Mononuclear cell (primary cell): ENCODE data around the gene PRDM16. TPM values are rescaled to one million over a fixed set of nuclear protein-coding genes. Genes with fewer than 3 reads are reported as not detected.

Experiments used
- H3K27me3 ChIP-seq: 2 replicates; pipeline ENCODE4 v1.6.0; 2011; ENCODE audit warnings: low read length, control low read depth; ENCODE audit not compliant: insufficient read depth
- H3K4me1 ChIP-seq: 2 replicates; pipeline ENCODE4 v1.5.1; 2011; ENCODE audit warnings: mild to moderate bottlenecking, low read length, control low read depth; ENCODE audit not compliant: insufficient read depth
- H3K4me3 ChIP-seq: 2 replicates; pipeline ENCODE4 v1.5.1; 2011; ENCODE audit warnings: mild to moderate bottlenecking, low read length, moderate library complexity
- H3K9me3 ChIP-seq: 2 replicates; pipeline ENCODE4 v1.5.1; 2011; ENCODE audit warnings: low read depth, mild to moderate bottlenecking, control low read depth, low read length
- total RNA-seq: library from RNA; depleted of rRNA; stranded (reverse); fragments of >200 nt; gene quantifications from one replicate; pipeline ENCODE4 v1.2.3, GENCODE V29; 2012

The PRDM16 gene
- total RNA-seq, 1 donor: not detected

DNA sequence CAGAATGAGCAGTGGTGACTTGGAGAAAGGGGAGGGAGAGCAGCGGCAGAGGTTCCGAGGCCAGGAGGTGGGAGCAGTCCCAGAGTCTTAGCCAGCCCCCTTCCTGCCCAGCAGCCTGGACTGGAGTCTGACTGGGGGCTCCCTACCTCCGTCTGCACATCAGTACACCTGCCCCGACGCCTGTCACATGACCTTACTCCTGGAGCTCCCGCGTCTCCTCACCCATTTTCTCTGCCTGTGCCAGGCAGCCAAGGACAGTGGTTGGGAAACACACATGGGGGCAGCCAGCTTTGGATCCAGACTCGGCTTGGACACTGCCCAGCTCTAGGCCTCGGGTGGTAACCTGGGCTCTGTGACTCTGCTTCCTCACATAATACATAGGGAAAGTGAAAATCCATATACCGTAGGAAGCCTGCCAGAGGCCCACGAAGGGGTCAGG is 30.9 kb upstream of the PRDM16 start:
- Histone ChIP-seq H3K9me3 (no peaks in the 10 kb centered on the region), H3K27me3 (no peaks in the 10 kb centered on the region), H3K4me1 (peaks cover 3% of the 10 kb centered on the region), H3K4me3 (no peak overlapping the region)

- peaks cover under 1% of the 10 kb centered on the region for H3K4me1 ChIP-seq
- H3K4me3 ChIP-seq: no peak overlapping the region
- no peaks in the 10 kb centered on the region for H3K27me3 ChIP-seq
- H3K9me3 ChIP-seq: no peaks in the 10 kb centered on the region
These were observed 30.3 kb upstream of the PRDM16 start for GRCh38 chr1:3038571-3039181.

DNA sequence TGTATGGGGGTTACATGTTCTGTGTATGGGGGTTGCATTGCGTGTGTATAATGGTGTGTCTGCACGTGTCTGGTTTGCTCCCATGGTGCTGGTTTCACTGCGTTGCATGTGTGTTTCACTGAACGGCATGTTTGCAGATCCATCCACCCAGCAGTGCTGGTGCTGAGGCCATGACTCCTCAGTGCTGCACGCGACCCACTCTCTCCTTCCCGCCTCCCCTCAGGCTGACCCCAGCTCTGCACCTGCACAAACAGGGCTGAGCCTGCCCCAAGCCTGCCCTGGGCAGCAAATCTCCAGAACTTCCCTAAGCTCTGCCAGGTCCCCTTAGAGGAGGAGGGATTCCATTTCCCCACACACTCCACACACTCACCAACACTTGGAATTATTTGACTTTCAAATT is 29.0 kb upstream of the PRDM16 start:
- no peaks in the 10 kb centered on the region for H3K27me3 ChIP-seq
- no peak overlapping the region for H3K4me3 ChIP-seq
- no peaks in the 10 kb centered on the region for H3K4me1 ChIP-seq
- no peaks in the 10 kb centered on the region for H3K9me3 ChIP-seq

DNA sequence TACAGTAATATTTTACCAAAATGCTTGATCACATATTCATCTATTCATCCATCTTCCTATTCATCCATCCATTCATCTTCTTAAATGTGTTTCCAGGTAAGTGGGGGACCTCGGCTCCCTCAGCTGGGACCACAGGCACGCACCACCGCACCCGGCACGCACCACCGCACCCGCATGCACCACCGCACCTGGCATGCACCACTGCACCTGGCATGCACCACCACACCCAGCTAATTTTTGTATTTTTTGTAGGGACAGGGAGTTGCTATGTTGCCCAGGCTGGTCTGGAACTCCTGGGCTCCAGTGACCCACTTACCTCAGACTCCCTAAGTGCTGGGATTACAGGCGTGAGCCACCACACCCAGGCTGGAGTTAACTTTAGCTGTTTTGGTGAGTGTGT is 26.5 kb upstream of the PRDM16 start:
- Histone ChIP-seq H3K27me3 (no peaks in the 10 kb centered on the region), H3K9me3 (no peaks in the 10 kb centered on the region), H3K4me1 (no peaks in the 10 kb centered on the region), H3K4me3 (no peak overlapping the region)

- no peaks in the 10 kb centered on the region for H3K9me3 ChIP-seq
- no peaks in the 10 kb centered on the region for H3K4me1 ChIP-seq
- no peak overlapping the region for H3K4me3 ChIP-seq
- H3K27me3 ChIP-seq: no peaks in the 10 kb centered on the region
These were observed 19.8 kb upstream of the PRDM16 start for GRCh38 chr1:3049164-3049563.

GRCh38 chr1:3049905-3050304 is 19.1 kb upstream of the PRDM16 start:
- no peaks in the 10 kb centered on the region for H3K27me3 ChIP-seq
- no peak overlapping the region for H3K4me3 ChIP-seq
- H3K4me1 ChIP-seq: no peaks in the 10 kb centered on the region
- no peaks in the 10 kb centered on the region for H3K9me3 ChIP-seq

GRCh38 chr1:3050603-3051002 is 18.4 kb upstream of the PRDM16 start:
- Histone ChIP-seq H3K27me3 (no peaks in the 10 kb centered on the region), H3K9me3 (no peaks in the 10 kb centered on the region), H3K4me3 (no peak overlapping the region), H3K4me1 (no peaks in the 10 kb centered on the region)

- no peaks in the 10 kb centered on the region for H3K4me1 ChIP-seq
- H3K4me3 ChIP-seq: no peak overlapping the region
- no peaks in the 10 kb centered on the region for H3K27me3 ChIP-seq
- H3K9me3 ChIP-seq: no peaks in the 10 kb centered on the region
These were observed 17.4 kb upstream of the PRDM16 start for GRCh38 chr1:3051270-3052268.

- no peaks in the 10 kb centered on the region for H3K9me3 ChIP-seq
- no peaks in the 10 kb centered on the region for H3K27me3 ChIP-seq
These were observed 16.5 kb upstream of the PRDM16 start for GRCh38 chr1:3052501-3052900.

GRCh38 chr1:3053366-3053980 is 15.5 kb upstream of the PRDM16 start:
- H3K4me3 ChIP-seq: no peak overlapping the region
- no peaks in the 10 kb centered on the region for H3K9me3 ChIP-seq

More at GRCh38 chr1:3052501-3052900, 16.5 kb upstream of the PRDM16 start:
- Histone ChIP-seq H3K4me3 (no peak overlapping the region), H3K4me1 (no peaks in the 10 kb centered on the region)

GRCh38 chr1:3053986-3054385 is 15.0 kb upstream of the PRDM16 start:
- Histone ChIP-seq H3K4me3 (no peak overlapping the region), H3K27me3 (no peaks in the 10 kb centered on the region), H3K4me1 (no peaks in the 10 kb centered on the region), H3K9me3 (no peaks in the 10 kb centered on the region)

More at GRCh38 chr1:3053366-3053980, 15.5 kb upstream of the PRDM16 start:
- H3K27me3 ChIP-seq: no peaks in the 10 kb centered on the region
- no peaks in the 10 kb centered on the region for H3K4me1 ChIP-seq

- no peaks in the 10 kb centered on the region for H3K9me3 ChIP-seq
- H3K27me3 ChIP-seq: no peaks in the 10 kb centered on the region
- no peak overlapping the region for H3K4me3 ChIP-seq
- no peaks in the 10 kb centered on the region for H3K4me1 ChIP-seq
These were observed 14.5 kb upstream of the PRDM16 start for GRCh38 chr1:3054474-3054873.

- Histone ChIP-seq H3K27me3 (no peaks in the 10 kb centered on the region), H3K4me1 (no peaks in the 10 kb centered on the region), H3K9me3 (no peaks in the 10 kb centered on the region), H3K4me3 (no peak overlapping the region)
These were observed 14.0 kb upstream of the PRDM16 start for GRCh38 chr1:3055051-3055450.

- no peak overlapping the region for H3K4me3 ChIP-seq
- H3K4me1 ChIP-seq: no peaks in the 10 kb centered on the region
- no peaks in the 10 kb centered on the region for H3K27me3 ChIP-seq
- H3K9me3 ChIP-seq: no peaks in the 10 kb centered on the region
These were observed 12.4 kb upstream of the PRDM16 start for GRCh38 chr1:3056641-3057040.
